GM10248 (cell line): ENCODE measurements around the gene ENO3.

Source experiments
- CTCF ChIA-PET: fragments of 300-600 bp; sonication (Branson Sonifier 250); formaldehyde crosslinking; extraction: SDS; loops from one replicate; lab custom pipeline; 2021; ENCODE audit warnings: antibody characterized with exemption; lab: Yijun Ruan, JAX
- POLR2A ChIA-PET: fragments of 350-650 bp; sonication (Branson Sonifier 250); formaldehyde crosslinking; extraction: SDS; loops from one replicate; lab custom pipeline; 2020; ENCODE audit warnings: antibody characterized with exemption; lab: Yijun Ruan, JAX
- DNase-seq: peaks from one replicate; pipeline ENCODE4 v3.0.0; 2012; ENCODE audit errors: extremely low spot score
- TF ChIP-seq, protein P1 (sequence below): IDR thresholded peaks from 2 replicates; pipeline ENCODE4 v1.5.1; 2012; ENCODE audit warnings: mild to moderate bottlenecking, low read depth; ENCODE audit errors: extremely low read depth, missing control alignments, control extremely low read depth

ENO3 gene

DNA sequence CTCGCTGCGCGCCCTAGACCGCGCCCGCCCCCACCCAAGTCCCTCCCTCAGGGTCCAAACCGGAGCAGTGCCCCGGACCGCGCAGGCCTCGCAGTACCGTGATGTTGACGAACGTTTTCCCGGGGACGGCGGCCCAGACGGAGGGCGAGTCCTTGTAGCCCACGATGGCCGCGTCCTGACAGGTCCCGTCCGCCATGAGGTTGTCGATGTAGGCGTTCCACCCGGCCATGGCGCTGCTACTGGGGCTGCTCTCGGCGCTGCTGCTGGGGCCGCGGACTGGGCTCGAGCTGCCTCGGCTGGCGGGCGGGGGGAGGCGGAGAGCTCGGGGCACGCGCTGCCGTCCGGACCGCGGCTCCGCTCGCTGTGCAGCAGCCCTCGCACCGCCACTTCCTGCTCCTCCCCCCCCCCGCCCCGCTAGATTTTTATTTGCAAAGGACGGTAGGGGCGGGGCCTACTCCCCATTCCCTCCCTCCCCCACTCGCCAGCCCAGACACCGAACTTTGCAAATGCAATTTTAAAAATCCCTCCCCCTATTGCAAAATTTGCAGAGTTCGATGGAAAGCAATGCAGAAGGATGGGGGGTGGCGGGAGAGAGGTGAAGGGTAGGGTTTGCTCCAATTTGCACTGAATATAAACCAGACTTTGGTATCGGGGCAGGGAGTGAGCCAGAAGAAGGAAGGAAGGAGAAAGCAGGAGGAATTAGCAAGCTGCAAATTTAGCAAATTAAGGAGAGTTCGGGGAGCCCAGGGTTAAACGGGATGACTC is 2.6 kb upstream of the ENO3 start, which contains the start of gene PFN1:
Gene PFN1 (minus strand): TSS at position 365 of the 765 bp plus-strand sequence. CDS start 136 bp downstream, at position 229.
- DNase-seq, result peak; percentile 89
- ChIA-PET CTCF (interaction anchor here (2.3 to 4.0 kb wide), 3 partner anchors 8 to 39 kb away, joined by 6 to 11 read pairs (median 9); no protein-coding TSS in a partner anchor), POLR2A (interaction anchor here (1.0 to 4.4 kb wide), 3 partner anchors 9 to 19 kb away, joined by 3 to 34 read pairs (median 6); partner anchors contain the start of genes RNF167, SLC25A11 and SPAG7)
- TF ChIP-seq, protein P1, sequence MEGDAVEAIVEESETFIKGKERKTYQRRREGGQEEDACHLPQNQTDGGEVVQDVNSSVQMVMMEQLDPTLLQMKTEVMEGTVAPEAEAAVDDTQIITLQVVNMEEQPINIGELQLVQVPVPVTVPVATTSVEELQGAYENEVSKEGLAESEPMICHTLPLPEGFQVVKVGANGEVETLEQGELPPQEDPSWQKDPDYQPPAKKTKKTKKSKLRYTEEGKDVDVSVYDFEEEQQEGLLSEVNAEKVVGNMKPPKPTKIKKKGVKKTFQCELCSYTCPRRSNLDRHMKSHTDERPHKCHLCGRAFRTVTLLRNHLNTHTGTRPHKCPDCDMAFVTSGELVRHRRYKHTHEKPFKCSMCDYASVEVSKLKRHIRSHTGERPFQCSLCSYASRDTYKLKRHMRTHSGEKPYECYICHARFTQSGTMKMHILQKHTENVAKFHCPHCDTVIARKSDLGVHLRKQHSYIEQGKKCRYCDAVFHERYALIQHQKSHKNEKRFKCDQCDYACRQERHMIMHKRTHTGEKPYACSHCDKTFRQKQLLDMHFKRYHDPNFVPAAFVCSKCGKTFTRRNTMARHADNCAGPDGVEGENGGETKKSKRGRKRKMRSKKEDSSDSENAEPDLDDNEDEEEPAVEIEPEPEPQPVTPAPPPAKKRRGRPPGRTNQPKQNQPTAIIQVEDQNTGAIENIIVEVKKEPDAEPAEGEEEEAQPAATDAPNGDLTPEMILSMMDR, result no peak

DNA sequence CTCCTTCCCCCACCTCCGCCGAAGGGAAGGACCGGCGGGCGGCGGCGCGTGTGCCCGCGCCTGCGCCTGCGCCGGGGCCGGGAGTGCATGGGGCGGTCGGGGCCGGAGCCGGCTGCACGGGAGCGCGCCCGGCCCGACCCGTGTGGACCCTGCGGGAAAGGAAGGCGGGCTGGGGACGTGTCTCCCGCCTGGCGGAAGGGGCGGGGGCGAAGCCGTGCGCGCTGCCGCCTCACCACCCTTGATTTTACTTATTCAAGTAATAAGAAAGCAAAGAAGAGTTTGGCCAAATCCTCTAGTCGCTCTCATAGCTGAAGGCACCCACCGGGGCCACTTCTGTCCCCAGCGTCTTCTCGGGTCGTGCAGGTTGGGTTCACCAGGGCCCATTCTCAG is 2.0 kb upstream of the ENO3 start:
- TF ChIP-seq, protein P1, result no peak
- DNase-seq, result peak; percentile 86
- POLR2A ChIA-PET, result interaction anchor here (1.4 to 4.4 kb wide), 2 partner anchors 9 to 18 kb away, joined by 6 to 34 read pairs; partner anchors contain the start of genes RNF167, SLC25A11 and SPAG7
- CTCF ChIA-PET, result interaction anchor here (2.3 to 4.0 kb wide), 2 partner anchors 31 to 40 kb away, joined by 6 to 11 read pairs; no protein-coding TSS in a partner anchor

- DNase-seq, result peak; percentile 87
- TF ChIP-seq, protein P1, result no peak
- POLR2A ChIA-PET, result interaction anchor here (1.4 to 4.4 kb wide), 2 partner anchors 10 to 17 kb away, joined by 6 to 34 read pairs; partner anchors contain the start of genes RNF167, SLC25A11 and SPAG7
- CTCF ChIA-PET, result interaction anchor here (0.9 to 4.0 kb wide), 4 partner anchors 18 to 40 kb away, joined by 3 to 12 read pairs (median 8); partner anchors contain the start of genes CAMTA2 and SPAG7
Observed at GRCh38 chr17:4949321-4950074, 1.4 kb upstream of the ENO3 start.

GRCh38 chr17:4950075-4950745 is 709 bp upstream of the ENO3 start:
- no peak for DNase-seq
- ChIA-PET CTCF (interaction anchor here (0.9 to 3.8 kb wide), 5 partner anchors 12 to 37 kb away, joined by 3 to 12 read pairs (median 6); partner anchors contain the start of genes CAMTA2 and SPAG7), POLR2A (interaction anchor here (4.4 kb wide), 1 partner anchor 17 kb away, joined by 34 read pairs; the partner anchor contains the start of gene SPAG7)
- TF ChIP-seq, protein P1, result no peak

DNA sequence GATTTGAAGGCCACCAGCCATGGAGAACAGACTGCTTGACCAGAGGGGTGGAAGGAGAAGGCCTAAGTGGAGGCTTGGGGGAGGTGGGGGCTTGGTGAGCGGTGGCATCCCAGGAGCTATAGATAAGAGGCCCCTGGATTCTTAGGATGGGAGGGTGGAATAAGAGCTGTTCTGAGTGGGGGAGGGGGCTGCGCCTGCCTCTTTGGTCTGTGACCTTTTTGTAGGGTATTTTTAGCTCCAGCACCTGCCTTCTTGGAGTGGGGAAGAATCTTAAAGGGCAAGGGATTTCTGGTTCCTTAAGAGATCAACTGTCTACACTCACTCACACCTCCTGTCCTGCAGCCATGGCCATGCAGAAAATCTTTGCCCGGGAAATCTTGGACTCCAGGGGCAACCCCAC is 567 bp downstream of the ENO3 start:
- CTCF ChIA-PET, result interaction anchor here (0.9 to 3.8 kb wide), 7 partner anchors 11 to 111 kb away, joined by 3 to 13 read pairs (median 11); partner anchors contain the start of genes CAMTA2 and SPAG7
- POLR2A ChIA-PET, result interaction anchor here (0.9 to 4.4 kb wide), 3 partner anchors 11 to 19 kb away, joined by 3 to 34 read pairs (median 4); partner anchors contain the start of genes RNF167, SLC25A11 and SPAG7
- TF ChIP-seq, protein P1, result no peak
- no peak for DNase-seq
